GM18502 (cell line): Measurements from ENCODE around the gene ZNRD2.

Experiments used
- ATAC-seq: cut with Tn5 transposase; IDR thresholded peaks from one replicate; pipeline ENCODE4 v1.9.1; 2021; ENCODE audit warnings: mild to moderate bottlenecking; ENCODE audit not compliant: unreplicated experiment, poor library complexity

The ZNRD2 gene

GRCh38 chr11:65583589-65583988 lies 13.3 kb downstream of the ZNRD2 start:
- no peak for ATAC-seq

DNA sequence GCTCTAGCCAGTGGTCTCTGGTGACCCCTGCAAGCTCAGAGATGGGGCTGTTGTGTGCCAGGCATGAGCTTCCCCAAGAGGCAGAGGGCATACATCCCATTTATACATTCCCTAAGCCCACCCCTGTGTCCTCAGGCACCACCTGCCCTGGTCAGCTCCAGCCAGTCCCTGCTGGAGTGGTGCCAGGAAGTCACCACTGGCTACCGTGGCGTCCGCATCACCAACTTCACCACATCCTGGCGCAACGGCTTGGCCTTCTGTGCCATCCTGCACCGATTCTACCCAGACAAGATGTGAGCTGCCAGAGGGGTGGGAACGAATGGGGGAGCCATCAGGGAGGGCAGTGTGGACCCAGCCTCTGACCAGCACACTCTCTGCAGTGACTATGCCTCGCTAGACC lies 13.8 kb downstream of the ZNRD2 start:
- no peak for ATAC-seq

- ATAC-seq, result no peak
These were observed 14.5 kb downstream of the ZNRD2 start for GRCh38 chr11:65584723-65585171.

DNA sequence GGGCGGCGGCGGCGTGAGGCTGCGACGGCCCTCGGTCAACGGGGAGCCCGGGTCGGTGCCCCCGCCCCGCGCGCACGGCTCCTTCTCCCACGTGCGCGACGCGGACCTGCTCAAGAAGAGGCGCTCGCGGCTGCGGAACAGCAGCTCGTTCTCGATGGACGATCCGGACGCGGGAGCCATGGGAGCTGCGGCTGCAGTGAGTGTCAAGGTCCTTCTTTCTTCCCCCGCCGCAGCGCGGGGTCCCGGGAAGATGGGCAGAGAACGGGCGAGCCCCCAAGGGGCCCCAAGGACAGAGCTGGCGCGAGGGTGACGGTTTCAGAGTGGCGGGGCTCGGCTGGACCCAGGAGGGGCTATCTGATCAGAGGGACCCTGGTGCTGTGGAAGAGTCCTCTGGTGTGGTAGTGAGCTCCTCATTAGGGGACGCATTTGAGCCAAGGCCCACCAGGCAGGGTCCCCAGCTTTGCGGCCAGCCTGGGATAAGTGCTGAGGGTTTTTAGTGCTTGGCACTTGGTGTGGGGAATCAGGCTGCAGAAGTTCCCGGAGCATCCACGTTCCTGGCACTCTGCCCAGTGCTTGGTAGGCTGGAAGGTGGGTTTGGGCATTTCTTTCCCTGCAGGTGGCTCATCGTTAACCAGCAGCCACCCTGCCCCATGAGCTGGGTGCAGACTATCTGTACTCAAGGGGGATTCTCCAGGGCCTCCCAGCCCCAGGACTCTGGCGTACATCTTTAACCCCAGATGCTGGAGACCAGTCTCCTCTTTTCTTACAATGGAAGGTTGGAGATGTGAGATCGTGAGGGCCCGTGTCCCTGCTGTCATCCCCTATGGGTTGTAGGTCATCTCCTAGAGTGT lies 15.3 kb downstream of the ZNRD2 start:
- no peak for ATAC-seq

DNA sequence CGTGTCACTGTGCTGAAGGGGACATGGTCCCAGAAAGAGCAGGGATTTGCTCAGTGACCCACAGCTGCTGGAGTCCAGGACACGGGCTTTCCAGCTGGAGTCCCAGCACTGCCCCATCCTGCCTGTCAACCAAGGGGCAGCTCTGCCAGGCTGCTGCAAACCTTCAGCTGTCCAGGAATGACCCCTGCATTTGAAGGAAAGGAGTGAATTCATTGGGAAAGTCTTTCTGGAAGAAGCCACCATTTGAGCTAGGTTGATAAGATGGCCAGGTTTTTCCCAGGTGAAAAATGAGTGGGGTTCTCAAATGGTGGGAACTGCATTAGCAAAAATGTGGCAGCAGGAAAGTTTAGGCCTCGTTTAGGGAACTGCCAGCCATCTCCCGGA lies 16.0 kb downstream of the ZNRD2 start:
- no peak for ATAC-seq

- no peak for ATAC-seq
These were observed 16.4 kb downstream of the ZNRD2 start for GRCh38 chr11:65586676-65587075.

DNA sequence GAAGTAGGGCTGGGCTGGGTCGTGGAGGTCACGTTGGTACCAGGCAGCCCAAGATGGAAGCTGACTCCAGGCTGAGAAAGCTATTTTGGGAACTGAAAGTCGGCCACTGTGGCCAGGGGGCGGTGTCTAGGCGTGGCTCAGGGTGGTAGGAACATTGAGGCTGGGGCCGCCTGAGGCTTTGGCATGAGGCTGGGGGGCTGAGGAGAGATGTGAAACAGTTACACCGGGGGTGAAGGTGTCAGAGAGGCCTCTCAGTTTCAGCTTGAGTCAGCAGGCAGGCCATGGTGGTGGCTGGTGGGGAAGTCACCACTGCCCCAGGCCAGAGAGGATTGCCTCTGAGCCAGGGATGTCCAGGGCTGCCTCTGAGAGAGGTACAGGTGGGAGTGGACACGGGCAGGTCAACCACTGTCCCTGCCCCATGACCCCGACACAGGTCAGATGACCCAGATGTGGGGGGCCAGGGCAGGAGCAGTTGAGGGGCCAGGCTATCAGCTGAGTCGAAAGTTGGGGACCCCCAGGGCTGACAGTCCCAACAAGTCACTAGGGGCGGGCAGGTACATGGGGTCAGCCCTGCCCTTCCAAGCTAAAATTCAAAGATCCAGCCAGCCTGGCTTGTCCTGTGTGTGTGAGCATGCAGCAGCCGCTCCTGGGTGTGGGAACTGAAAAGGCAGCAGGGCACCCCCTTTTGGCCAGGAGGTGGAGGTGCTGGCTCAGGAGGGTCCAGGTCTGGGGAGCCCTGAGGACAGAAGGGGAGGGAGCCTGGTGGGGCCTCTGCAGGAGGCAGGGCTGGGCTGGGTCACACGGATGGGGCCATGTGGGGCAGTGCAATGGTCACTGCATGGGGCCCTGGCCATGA lies 18.1 kb downstream of the ZNRD2 start:
- peak; percentile 80 for ATAC-seq

DNA sequence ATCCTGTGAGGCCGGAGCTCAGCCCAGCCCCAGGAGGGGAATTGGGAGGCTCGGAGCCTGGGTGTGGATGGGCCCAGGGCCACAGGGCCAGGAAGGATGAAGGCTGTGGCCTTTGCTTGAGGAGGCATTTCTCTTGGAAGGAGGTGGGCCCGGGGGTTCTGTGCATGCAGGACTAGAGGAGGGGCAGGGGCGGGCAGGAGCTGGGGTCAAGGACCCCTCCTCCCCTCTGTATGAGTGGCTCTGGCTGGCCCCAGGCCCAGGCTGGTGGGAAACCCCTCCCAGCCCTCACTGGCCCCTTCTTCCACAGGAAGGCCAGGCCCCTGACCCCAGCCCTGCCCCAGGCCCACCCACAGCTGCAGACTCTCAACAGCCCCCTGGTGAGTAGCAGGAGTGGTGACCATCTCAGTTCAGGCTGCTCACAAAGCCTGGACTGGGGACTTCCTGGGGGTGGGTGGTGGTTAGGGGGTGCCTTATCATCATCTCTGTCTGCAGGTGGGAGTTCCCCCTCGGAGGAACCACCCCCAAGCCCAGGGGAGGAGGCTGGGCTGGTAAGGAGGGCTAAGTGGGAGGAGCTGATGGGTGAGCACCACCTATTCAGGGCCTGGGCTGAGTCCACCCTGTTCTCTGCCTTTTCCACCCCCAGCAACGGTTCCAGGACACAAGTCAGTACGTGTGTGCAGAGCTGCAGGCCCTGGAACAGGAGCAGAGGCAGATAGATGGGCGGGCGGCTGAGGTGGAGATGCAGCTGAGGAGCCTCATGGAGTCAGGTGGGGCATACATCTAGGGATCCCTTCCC lies 19.4 kb downstream of the ZNRD2 start:
- ATAC-seq, result no peak

DNA sequence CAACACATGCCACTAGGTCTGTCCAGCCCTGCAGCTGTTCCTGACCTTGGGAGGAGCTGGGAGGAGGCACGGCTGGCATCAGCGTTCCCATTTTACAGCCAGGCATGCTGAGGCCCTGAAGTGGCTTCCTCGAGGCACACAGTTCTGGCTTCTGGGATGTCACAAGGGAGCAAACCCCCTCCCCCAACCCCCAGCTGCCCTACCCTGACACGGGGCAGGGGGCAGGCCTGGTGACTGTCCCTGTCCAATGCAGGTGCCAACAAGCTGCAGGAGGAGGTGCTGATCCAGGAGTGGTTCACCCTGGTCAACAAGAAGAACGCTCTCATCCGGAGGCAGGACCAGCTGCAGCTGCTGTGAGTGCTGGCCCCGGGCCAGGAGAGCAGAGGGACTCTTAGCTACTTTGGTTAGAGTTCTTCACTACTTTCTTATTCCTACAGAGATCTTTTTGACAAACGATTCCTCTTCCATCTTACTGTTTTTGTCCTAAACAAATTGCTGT lies 20.0 kb downstream of the ZNRD2 start:
- ATAC-seq, result no peak

DNA sequence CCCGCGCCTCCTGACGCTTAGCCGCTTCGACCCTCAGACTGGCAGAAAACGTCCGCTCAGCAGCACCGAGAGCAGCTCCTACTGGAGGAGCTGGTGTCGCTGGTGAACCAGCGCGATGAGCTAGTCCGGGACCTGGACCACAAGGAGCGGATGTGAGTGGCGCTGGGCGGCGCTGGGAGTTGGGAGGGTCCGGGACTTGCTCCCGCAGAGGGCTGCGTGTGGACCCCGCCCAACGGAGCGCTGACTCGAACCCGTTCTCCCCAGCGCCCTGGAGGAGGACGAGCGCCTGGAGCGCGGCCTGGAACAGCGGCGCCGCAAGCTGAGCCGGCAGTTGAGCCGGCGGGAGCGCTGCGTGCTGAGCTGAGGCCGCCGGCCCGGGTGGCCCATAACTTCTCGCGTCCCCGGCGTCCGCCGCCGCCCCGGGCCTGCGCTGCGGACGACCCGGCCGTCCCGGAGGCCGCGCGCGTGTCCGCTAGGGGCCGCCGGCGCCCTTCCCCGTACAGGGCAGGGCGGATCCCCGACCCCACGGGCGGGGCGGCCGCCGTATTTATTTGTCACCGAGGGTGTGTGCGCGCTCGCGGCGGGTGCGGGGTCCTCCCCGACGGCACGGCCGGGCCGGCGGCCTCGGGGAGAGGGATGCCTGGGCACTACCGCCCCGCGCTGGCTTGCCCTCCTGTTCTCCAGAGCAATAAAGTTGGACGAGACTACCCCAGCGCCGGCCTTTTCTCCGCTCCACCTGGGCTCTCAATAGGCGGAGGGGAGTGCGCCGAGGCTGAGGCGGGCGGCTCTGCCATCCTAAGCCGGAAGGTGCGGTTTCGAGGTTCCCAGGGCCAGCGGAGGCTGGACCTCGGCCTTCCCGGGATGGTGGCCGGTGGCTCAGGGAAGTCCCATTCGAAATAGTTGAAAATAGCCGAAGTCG lies 21.9 kb downstream of the ZNRD2 start:
- no peak for ATAC-seq

GRCh38 chr11:65592858-65593517 lies 22.7 kb downstream of the ZNRD2 start:
- ATAC-seq, result no peak

- ATAC-seq, result no peak
These were observed 23.5 kb downstream of the ZNRD2 start for GRCh38 chr11:65593518-65594414.

DNA sequence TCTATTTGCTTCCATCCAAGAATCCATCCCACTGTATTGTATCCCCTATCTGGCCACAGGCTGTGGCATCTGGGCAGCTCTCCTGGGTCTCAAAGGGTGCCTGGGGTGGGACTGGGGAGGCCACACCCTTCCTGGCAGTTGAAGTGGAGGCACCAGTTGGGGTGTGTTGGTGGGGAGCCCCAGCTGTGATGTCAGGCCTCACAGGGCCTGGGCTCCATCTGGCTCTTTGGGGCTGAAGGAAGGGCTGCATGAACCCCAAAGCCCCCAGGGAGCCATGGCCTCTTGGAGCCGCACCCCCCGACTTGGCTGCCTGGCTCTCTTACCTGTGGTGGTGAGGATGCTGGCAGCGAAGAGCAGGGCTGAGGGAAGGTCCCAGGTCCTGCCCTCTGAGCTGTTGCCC lies 24.9 kb downstream of the ZNRD2 start:
- ATAC-seq, result no peak

- ATAC-seq, result no peak
These were observed 25.4 kb downstream of the ZNRD2 start, which contains the start of gene KCNK7 for GRCh38 chr11:65595543-65596281. Gene KCNK7, minus strand, starts transcription at chr11:65595800. Its CDS starts 28 bp downstream, at chr11:65595772.

DNA sequence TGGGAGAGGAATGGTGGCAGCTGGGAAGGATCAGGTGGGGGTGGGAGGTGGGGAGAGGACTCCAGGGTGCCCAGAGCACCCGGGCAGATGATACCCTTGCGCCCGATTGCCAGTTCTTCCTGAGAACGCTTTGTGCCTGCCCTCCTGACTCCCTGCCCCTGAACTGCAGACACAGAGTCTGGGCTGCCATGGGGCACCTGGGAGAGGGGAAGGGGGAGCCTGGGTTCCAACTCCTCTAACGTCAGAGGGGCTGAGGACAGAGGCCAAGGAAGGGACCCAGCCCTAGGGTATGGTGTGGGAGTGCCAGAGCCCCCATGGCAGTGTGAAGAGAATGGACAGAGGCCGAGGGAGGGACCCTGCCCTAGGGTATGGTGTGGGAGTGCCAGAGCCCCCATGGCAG lies 26.2 kb downstream of the ZNRD2 start:
- no peak for ATAC-seq

DNA sequence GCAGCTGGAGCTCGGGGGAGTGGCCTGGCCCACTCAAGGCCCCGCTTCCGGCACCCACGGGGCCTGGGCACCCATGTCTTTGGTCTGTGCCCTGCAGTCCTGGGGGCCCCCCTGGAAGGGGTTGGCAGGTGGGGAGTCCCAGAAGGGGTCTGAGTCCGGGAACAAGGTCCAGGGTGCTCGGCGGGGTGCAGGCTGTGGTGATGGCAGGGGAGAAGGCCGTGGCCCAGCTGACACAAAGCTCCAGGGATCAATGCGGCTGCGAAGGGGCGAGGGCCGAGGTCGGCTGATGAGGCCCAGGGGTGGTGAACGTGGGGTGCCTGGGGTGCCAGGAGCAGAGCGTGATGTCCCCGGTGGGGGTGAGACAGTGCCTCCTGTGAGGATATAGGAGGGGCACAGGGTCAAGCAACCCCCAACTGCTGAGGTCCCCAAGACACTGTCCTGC lies 28.0 kb downstream of the ZNRD2 start:
- no peak for ATAC-seq
